Prostate gland (tissue), 2 donors: ENCODE results near the gene BRSK2. TPM values are rescaled to one million over a fixed set of nuclear protein-coding genes. Genes with fewer than 3 reads are reported as not detected.
"Not testable (repeated sequence)": the region's sequence is repeated elsewhere in the genome, so short reads cannot be mapped to it uniquely, and the experiment has no call there.

Experiments
- DNase-seq: peaks from one replicate; pipeline ENCODE4 v3.0.0-alpha.2; 2019; ENCODE audit warnings: low spot score
- H3K27ac ChIP-seq, 2 donors: fragments of 200-600 bp; sonication (generic); 2 replicates each; pipeline ENCODE4 v1.5.1; 2017 to 2019
- H3K27me3 ChIP-seq: fragments of 200-600 bp; sonication (generic); replicated peaks from 2 replicates; pipeline ENCODE4 v1.5.1; 2019; ENCODE audit not compliant: insufficient read depth
- H3K36me3 ChIP-seq, 2 donors: fragments of 200-600 bp; sonication (generic); 1 replicate in 1 of 2; 2 replicates in 1 of 2; pipeline versions ENCODE4 v1.5.1 to v1.8.1; 2017 to 2019
- H3K4me1 ChIP-seq: fragments of 200-600 bp; sonication (generic); replicated peaks from 2 replicates; pipeline ENCODE4 v1.5.1; 2019
- H3K4me3 ChIP-seq, 2 donors: fragments of 200-600 bp; sonication (generic); 2 replicates each; pipeline ENCODE4 v1.5.1; 2017 to 2019
- H3K9me3 ChIP-seq: fragments of 200-600 bp; sonication (generic); 2 replicates; pipeline ENCODE4 v1.5.1; 2017
- POLR2A ChIP-seq: fragments of 450-650 bp; IDR thresholded peaks from one replicate; pipeline ENCODE4 v1.6.1; 2016; ENCODE audit warnings: antibody characterized with exemption, mild to moderate bottlenecking
- POLR2AphosphoS5 ChIP-seq: sonication (generic); formaldehyde crosslinking; IDR thresholded peaks from one replicate; pipeline ENCODE4 v1.6.1; 2017; ENCODE audit warnings: antibody characterized with exemption
- WGBS: methylation state at CpG from one replicate; pipeline ENCODE4 v1.1.5; 2018; 5-methylcytosine and 5-hydroxymethylcytosine counted together
- intact Hi-C: fragments of 100-400 bp; cut with DNase I; formaldehyde crosslinking; loops from one replicate; pipeline ENCODE4 v1.14.2; 2022
- total RNA-seq, 2 donors: library from RNA; depleted of rRNA; stranded (reverse); fragments of >200 nt; gene quantifications; one replicate each; pipeline ENCODE4 v1.1.0, GENCODE V29; 2016
- TF ChIP-seq, protein P1 (sequence below), 4 experiments: fragments of 200-600 bp in 2 of 4; fragments of 450-650 bp in 2 of 4; sonication (generic) in 2 of 4; IDR thresholded peaks; 1 replicate in 3 of 4; 2 replicates in 1 of 4; pipeline ENCODE4 v1.5.1; 2016 to 2019; ENCODE audit warnings: antibody characterized with exemption in 4 of 4, mild to moderate bottlenecking in 2 of 4, moderate library complexity in 2 of 4

The BRSK2 gene
- total RNA-seq, 2 donors from 2014 or later = 0.96 to 29.7 TPM

- no peaks in the 10 kb centered on the region for H3K36me3 ChIP-seq
- no peaks in the 10 kb centered on the region for H3K4me1 ChIP-seq
Observed at GRCh38 chr11:1422481-1422880, 32.7 kb downstream of the BRSK2 start.

DNA sequence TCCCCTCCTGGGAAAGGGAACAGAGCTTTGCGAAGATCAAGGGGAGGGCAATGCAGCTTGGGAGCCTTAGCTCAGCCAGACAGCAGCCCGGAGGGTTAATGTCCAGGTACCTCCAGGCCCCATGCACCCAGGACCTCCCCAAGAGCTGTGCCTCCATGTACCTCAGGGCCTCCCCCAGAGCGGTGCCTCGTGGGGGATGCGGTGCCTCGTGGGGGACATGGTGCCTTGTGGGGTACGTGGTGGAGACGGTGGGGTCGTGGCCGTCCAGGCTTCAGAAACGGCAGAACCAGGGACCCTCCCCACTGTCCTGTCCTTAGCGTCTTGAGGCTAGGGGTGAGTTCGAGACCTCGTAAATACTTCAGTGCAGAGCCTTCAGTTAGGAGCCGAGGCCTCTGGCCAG, 33.2 kb downstream of the BRSK2 start:
- no peak for DNase-seq
- no peak overlapping the region for H3K27ac ChIP-seq
- H3K9me3 ChIP-seq = no peaks in the 10 kb centered on the region
- intact Hi-C loops = no loop called here
- H3K36me3 ChIP-seq = no peaks in the 10 kb centered on the region
- H3K27me3 ChIP-seq = no peaks in the 10 kb centered on the region
- H3K4me1 ChIP-seq = no peaks in the 10 kb centered on the region
- TF ChIP-seq POLR2AphosphoS5 = no peak
- TF ChIP-seq POLR2A = no peak
- TF ChIP-seq, protein P1, sequence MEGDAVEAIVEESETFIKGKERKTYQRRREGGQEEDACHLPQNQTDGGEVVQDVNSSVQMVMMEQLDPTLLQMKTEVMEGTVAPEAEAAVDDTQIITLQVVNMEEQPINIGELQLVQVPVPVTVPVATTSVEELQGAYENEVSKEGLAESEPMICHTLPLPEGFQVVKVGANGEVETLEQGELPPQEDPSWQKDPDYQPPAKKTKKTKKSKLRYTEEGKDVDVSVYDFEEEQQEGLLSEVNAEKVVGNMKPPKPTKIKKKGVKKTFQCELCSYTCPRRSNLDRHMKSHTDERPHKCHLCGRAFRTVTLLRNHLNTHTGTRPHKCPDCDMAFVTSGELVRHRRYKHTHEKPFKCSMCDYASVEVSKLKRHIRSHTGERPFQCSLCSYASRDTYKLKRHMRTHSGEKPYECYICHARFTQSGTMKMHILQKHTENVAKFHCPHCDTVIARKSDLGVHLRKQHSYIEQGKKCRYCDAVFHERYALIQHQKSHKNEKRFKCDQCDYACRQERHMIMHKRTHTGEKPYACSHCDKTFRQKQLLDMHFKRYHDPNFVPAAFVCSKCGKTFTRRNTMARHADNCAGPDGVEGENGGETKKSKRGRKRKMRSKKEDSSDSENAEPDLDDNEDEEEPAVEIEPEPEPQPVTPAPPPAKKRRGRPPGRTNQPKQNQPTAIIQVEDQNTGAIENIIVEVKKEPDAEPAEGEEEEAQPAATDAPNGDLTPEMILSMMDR (IDR thresholded peaks at IDR 0.05) = no peak
- no peak overlapping the region for H3K4me3 ChIP-seq
- 81% methylated on average over 15 of the region's 15 CpGs for WGBS

More at GRCh38 chr11:1422481-1422880, 32.7 kb downstream of the BRSK2 start:
- DNase-seq = no peak
- Histone ChIP-seq H3K4me3 (no peak overlapping the region), H3K9me3 (no peaks in the 10 kb centered on the region), H3K27ac (no peak overlapping the region), H3K27me3 (no peaks in the 10 kb centered on the region)
- intact Hi-C loops = no loop called here
- TF ChIP-seq, protein P1 (IDR thresholded peaks at IDR 0.05) = no peak
- TF ChIP-seq POLR2AphosphoS5 = no peak
- TF ChIP-seq POLR2A = no peak
- WGBS = 52% methylated on average over 9 of the region's 9 CpGs

- H3K36me3 ChIP-seq, H3K9me3 ChIP-seq, intact Hi-C loops, H3K4me1 ChIP-seq, H3K4me3 ChIP-seq, H3K27me3 ChIP-seq, H3K27ac ChIP-seq, DNase-seq: not testable (repeated sequence)
- WGBS = 89% methylated on average over 22 of the region's 22 CpGs
Observed at GRCh38 chr11:1423406-1423805, 33.7 kb downstream of the BRSK2 start.

- no peaks in the 10 kb centered on the region for H3K36me3 ChIP-seq
- H3K27me3 ChIP-seq = no peaks in the 10 kb centered on the region
- H3K4me1 ChIP-seq = no peaks in the 10 kb centered on the region
- no peak overlapping the region for H3K27ac ChIP-seq
- intact Hi-C loops = no loop called here
- no peaks in the 10 kb centered on the region for H3K9me3 ChIP-seq
- TF ChIP-seq POLR2A = no peak
- TF ChIP-seq POLR2AphosphoS5 = no peak
- TF ChIP-seq, protein P1 (IDR thresholded peaks at IDR 0.05) = no peak
- no peak for DNase-seq
- no peak overlapping the region for H3K4me3 ChIP-seq
- 83% methylated on average over 22 of the region's 22 CpGs for WGBS
Observed at GRCh38 chr11:1425006-1425405, 35.3 kb downstream of the BRSK2 start.

DNA sequence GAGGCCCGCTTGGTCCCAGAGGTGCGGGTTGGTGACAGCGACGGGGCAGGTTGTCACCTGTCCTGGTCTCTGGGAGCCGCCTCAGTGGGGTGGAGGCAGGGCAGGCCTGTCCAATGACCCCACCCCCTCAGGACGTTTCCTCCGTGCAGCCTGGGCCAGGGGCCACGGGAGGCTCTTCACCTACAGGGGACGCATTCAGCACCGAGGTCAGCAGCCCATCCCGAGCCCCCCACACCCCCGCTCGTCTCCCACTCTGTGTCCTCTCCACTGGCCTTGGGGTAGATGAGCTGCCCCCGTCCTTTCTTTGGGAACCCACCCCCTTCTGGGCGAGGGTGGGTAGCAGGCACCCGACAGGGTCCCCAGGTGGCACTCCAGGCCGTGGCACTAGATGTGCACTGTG, 35.7 kb downstream of the BRSK2 start:
- no peak for DNase-seq
- no peaks in the 10 kb centered on the region for H3K27me3 ChIP-seq
- no peak overlapping the region for H3K27ac ChIP-seq
- no peaks in the 10 kb centered on the region for H3K4me1 ChIP-seq
- 61% methylated on average over 15 of the region's 17 CpGs for WGBS
- TF ChIP-seq POLR2A (no peak), POLR2AphosphoS5 (no peak)
- TF ChIP-seq, protein P1 (IDR thresholded peaks at IDR 0.05) = no peak
- H3K4me3 ChIP-seq = no peak overlapping the region
- no peaks in the 10 kb centered on the region for H3K36me3 ChIP-seq
- intact Hi-C loops = no loop called here
- H3K9me3 ChIP-seq = no peaks in the 10 kb centered on the region
